Measurements from ENCODE around the gene TMPRSS15. TPM values are rescaled to one million over a fixed set of nuclear protein-coding genes. Genes with fewer than 3 reads are reported as not detected.
A peak's percentile ranks its signal among the peaks of the same experiment; 100 is the strongest.

TMPRSS15 gene
- total RNA-seq, 1 donor from 2014 or later: not detected

- Histone ChIP-seq H3K9me3 (ENCODE audit: insufficient read depth, low read depth, low read length) (no peaks in the 10 kb centered on the region), H3K27me3 (ENCODE audit: insufficient read depth, low read length) (no peaks in the 10 kb centered on the region), H3K4me2 (ENCODE audit: low read length) (no peak overlapping the region), H2AFZ (ENCODE audit: low read depth, low read length) (no peak overlapping the region), H3K4me1 (ENCODE audit: insufficient read depth, low read length) (no peaks in the 10 kb centered on the region), H3K36me3 (ENCODE audit: insufficient read depth, low read length) (no peaks in the 10 kb centered on the region), H3K79me2 (ENCODE audit: insufficient read depth, low read length) (no peaks in the 10 kb centered on the region), H3K27ac (ENCODE audit: low read depth, low read length) (no peak overlapping the region), H3K9ac (ENCODE audit: low read length) (no peak overlapping the region), H3K4me3 (ENCODE audit: insufficient read depth, low read depth, low read length) (no peak overlapping the region), H4K20me1 (ENCODE audit: insufficient read depth, low read length) (no peaks in the 10 kb centered on the region)
- no peak for TF ChIP-seq EZH2 (IDR thresholded peaks at IDR 0.05; ENCODE audit: insufficient read depth, low read length)
- no peak for TF ChIP-seq CTCF (IDR thresholded peaks at IDR 0.05; ENCODE audit: insufficient read depth, low read depth, low read length)
- Mint-ChIP-seq H3K27me3 (ENCODE audit: low read depth, unreplicated experiment) (no peaks in the 10 kb centered on the region), H3K4me3 (ENCODE audit: unreplicated experiment) (no peak overlapping the region), H3K9me3 (ENCODE audit: unreplicated experiment) (no peaks in the 10 kb centered on the region), H3K27ac (ENCODE audit: unreplicated experiment) (no peak overlapping the region), H3K4me1 (ENCODE audit: low read depth, unreplicated experiment) (peaks cover 6% of the 10 kb centered on the region), H3K36me3 (ENCODE audit: low read depth, unreplicated experiment) (no peaks in the 10 kb centered on the region)
- DNase-seq (ENCODE audit: low read depth) (peak; percentile 12), FAIRE-seq (no peak)
Measured at GRCh38 chr21:18354947-18355346, 48.6 kb downstream of the TMPRSS15 start.

GRCh38 chr21:18350216-18350615 lies 53.4 kb downstream of the TMPRSS15 start:
- Mint-ChIP-seq H3K4me3 (ENCODE audit: unreplicated experiment) (no peak overlapping the region), H3K4me1 (ENCODE audit: low read depth, unreplicated experiment) (peaks cover 8% of the 10 kb centered on the region), H3K36me3 (ENCODE audit: low read depth, unreplicated experiment) (no peaks in the 10 kb centered on the region), H3K27me3 (ENCODE audit: low read depth, unreplicated experiment) (no peaks in the 10 kb centered on the region), H3K27ac (ENCODE audit: unreplicated experiment) (peak overlapping the region; percentile 13), H3K9me3 (ENCODE audit: unreplicated experiment) (no peaks in the 10 kb centered on the region)
- Histone ChIP-seq H4K20me1 (ENCODE audit: insufficient read depth, low read length) (no peaks in the 10 kb centered on the region), H3K9ac (ENCODE audit: low read length) (no peak overlapping the region), H3K79me2 (ENCODE audit: insufficient read depth, low read length) (no peaks in the 10 kb centered on the region), H3K27ac (ENCODE audit: low read depth, low read length) (no peak overlapping the region), H2AFZ (ENCODE audit: low read depth, low read length) (no peak overlapping the region), H3K4me2 (ENCODE audit: low read length) (no peak overlapping the region), H3K36me3 (ENCODE audit: insufficient read depth, low read length) (no peaks in the 10 kb centered on the region), H3K4me1 (ENCODE audit: insufficient read depth, low read length) (no peaks in the 10 kb centered on the region), H3K9me3 (ENCODE audit: insufficient read depth, low read depth, low read length) (no peaks in the 10 kb centered on the region), H3K4me3 (ENCODE audit: insufficient read depth, low read depth, low read length) (no peak overlapping the region), H3K27me3 (ENCODE audit: insufficient read depth, low read length) (no peaks in the 10 kb centered on the region)
- FAIRE-seq (no peak), DNase-seq (ENCODE audit: low read depth) (peak; percentile 12)
- TF ChIP-seq EZH2 (IDR thresholded peaks at IDR 0.05; ENCODE audit: insufficient read depth, low read length): no peak
- no peak for TF ChIP-seq CTCF (IDR thresholded peaks at IDR 0.05; ENCODE audit: insufficient read depth, low read depth, low read length)

- H4K20me1 ChIP-seq (ENCODE audit: insufficient read depth, low read length): no peaks in the 10 kb centered on the region
- Mint-ChIP-seq H3K9me3 (ENCODE audit: unreplicated experiment) (no peaks in the 10 kb centered on the region), H3K27me3 (ENCODE audit: low read depth, unreplicated experiment) (no peaks in the 10 kb centered on the region), H3K36me3 (ENCODE audit: low read depth, unreplicated experiment) (no peaks in the 10 kb centered on the region), H3K27ac (ENCODE audit: unreplicated experiment) (no peak overlapping the region), H3K4me3 (ENCODE audit: unreplicated experiment) (no peak overlapping the region), H3K4me1 (ENCODE audit: low read depth, unreplicated experiment) (peaks cover 8% of the 10 kb centered on the region)
- H3K4me3 ChIP-seq (ENCODE audit: insufficient read depth, low read depth, low read length): no peak overlapping the region
- no peak for DNase-seq (ENCODE audit: low read depth)
- no peaks in the 10 kb centered on the region for H3K4me1 ChIP-seq (ENCODE audit: insufficient read depth, low read length)
- FAIRE-seq: no peak
- H3K27me3 ChIP-seq (ENCODE audit: insufficient read depth, low read length): no peaks in the 10 kb centered on the region
- no peaks in the 10 kb centered on the region for H3K36me3 ChIP-seq (ENCODE audit: insufficient read depth, low read length)
- H2AFZ ChIP-seq (ENCODE audit: low read depth, low read length): no peak overlapping the region
- no peaks in the 10 kb centered on the region for H3K79me2 ChIP-seq (ENCODE audit: insufficient read depth, low read length)
- H3K9ac ChIP-seq (ENCODE audit: low read length): no peak overlapping the region
- H3K27ac ChIP-seq (ENCODE audit: low read depth, low read length): no peak overlapping the region
- H3K9me3 ChIP-seq (ENCODE audit: insufficient read depth, low read depth, low read length): no peaks in the 10 kb centered on the region
- no peak for TF ChIP-seq CTCF (IDR thresholded peaks at IDR 0.05; ENCODE audit: insufficient read depth, low read depth, low read length)
- TF ChIP-seq EZH2 (IDR thresholded peaks at IDR 0.05; ENCODE audit: insufficient read depth, low read length): no peak
- H3K4me2 ChIP-seq (ENCODE audit: low read length): no peak overlapping the region
Measured at GRCh38 chr21:18349468-18349867, 54.1 kb downstream of the TMPRSS15 start.
